ENCODE measurements around the gene ATP1A4. TPM values are rescaled to one million over a fixed set of nuclear protein-coding genes. Genes with fewer than 3 reads are reported as not detected.

ATP1A4 gene
- total RNA-seq, 1 donor from 2014 or later = not detected

- peak overlapping the region; percentile 53 for H3K27ac Mint-ChIP-seq (ENCODE audit: unreplicated experiment)
- TF ChIP-seq CTCF (IDR thresholded peaks at IDR 0.05) = no peak
- DNase-seq (ENCODE audit: low spot score) = no peak
- peaks cover 32% of the 10 kb centered on the region for H3K4me1 Mint-ChIP-seq (ENCODE audit: low read depth)
- no peaks in the 10 kb centered on the region for H3K9me3 Mint-ChIP-seq (ENCODE audit: low read depth)
- peaks cover 18% of the 10 kb centered on the region for H3K27me3 Mint-ChIP-seq (ENCODE audit: low read depth)
- peaks cover 6% of the 10 kb centered on the region for H3K36me3 Mint-ChIP-seq (ENCODE audit: low read depth)
- H3K4me3 Mint-ChIP-seq (ENCODE audit: unreplicated experiment) = no peak overlapping the region
Measured at GRCh38 chr1:160128636-160129035, 22.8 kb upstream of the ATP1A4 start.

GRCh38 chr1:160129046-160129445 lies 22.4 kb upstream of the ATP1A4 start:
- no peak for TF ChIP-seq CTCF (IDR thresholded peaks at IDR 0.05)
- H3K27ac Mint-ChIP-seq (ENCODE audit: unreplicated experiment) = no peak overlapping the region
- peaks cover 6% of the 10 kb centered on the region for H3K36me3 Mint-ChIP-seq (ENCODE audit: low read depth)
- no peak overlapping the region for H3K4me3 Mint-ChIP-seq (ENCODE audit: unreplicated experiment)
- H3K4me1 Mint-ChIP-seq (ENCODE audit: low read depth) = peaks cover 32% of the 10 kb centered on the region
- H3K9me3 Mint-ChIP-seq (ENCODE audit: low read depth) = no peaks in the 10 kb centered on the region
- peaks cover 18% of the 10 kb centered on the region for H3K27me3 Mint-ChIP-seq (ENCODE audit: low read depth)
- no peak for DNase-seq (ENCODE audit: low spot score)

GRCh38 chr1:160129558-160129957 lies 21.8 kb upstream of the ATP1A4 start:
- no peak for TF ChIP-seq CTCF (IDR thresholded peaks at IDR 0.05)
- peaks cover 27% of the 10 kb centered on the region for H3K4me1 Mint-ChIP-seq (ENCODE audit: low read depth)
- no peak overlapping the region for H3K4me3 Mint-ChIP-seq (ENCODE audit: unreplicated experiment)
- DNase-seq (ENCODE audit: low spot score) = no peak
- H3K36me3 Mint-ChIP-seq (ENCODE audit: low read depth) = peaks cover 6% of the 10 kb centered on the region
- H3K27ac Mint-ChIP-seq (ENCODE audit: unreplicated experiment) = no peak overlapping the region
- peaks cover 18% of the 10 kb centered on the region for H3K27me3 Mint-ChIP-seq (ENCODE audit: low read depth)
- H3K9me3 Mint-ChIP-seq (ENCODE audit: low read depth) = no peaks in the 10 kb centered on the region

GRCh38 chr1:160129966-160130365 lies 21.4 kb upstream of the ATP1A4 start:
- peaks cover 18% of the 10 kb centered on the region for H3K27me3 Mint-ChIP-seq (ENCODE audit: low read depth)
- H3K27ac Mint-ChIP-seq (ENCODE audit: unreplicated experiment) = no peak overlapping the region
- TF ChIP-seq CTCF (IDR thresholded peaks at IDR 0.05) = no peak
- no peak overlapping the region for H3K4me3 Mint-ChIP-seq (ENCODE audit: unreplicated experiment)
- peaks cover 23% of the 10 kb centered on the region for H3K4me1 Mint-ChIP-seq (ENCODE audit: low read depth)
- peaks cover 6% of the 10 kb centered on the region for H3K36me3 Mint-ChIP-seq (ENCODE audit: low read depth)
- no peaks in the 10 kb centered on the region for H3K9me3 Mint-ChIP-seq (ENCODE audit: low read depth)
- no peak for DNase-seq (ENCODE audit: low spot score)

GRCh38 chr1:160130486-160130885 lies 20.9 kb upstream of the ATP1A4 start:
- Mint-ChIP-seq H3K36me3 (ENCODE audit: low read depth) (peaks cover 7% of the 10 kb centered on the region), H3K4me1 (ENCODE audit: low read depth) (peaks cover 21% of the 10 kb centered on the region), H3K9me3 (ENCODE audit: low read depth) (no peaks in the 10 kb centered on the region), H3K27ac (ENCODE audit: unreplicated experiment) (no peak overlapping the region), H3K27me3 (ENCODE audit: low read depth) (peaks cover 18% of the 10 kb centered on the region), H3K4me3 (ENCODE audit: unreplicated experiment) (no peak overlapping the region)
- DNase-seq (ENCODE audit: low spot score) = no peak
- no peak for TF ChIP-seq CTCF (IDR thresholded peaks at IDR 0.05)
